K562 (cell line): Measurements from ENCODE around the gene NLRP6. TPM values are rescaled to one million over a fixed set of nuclear protein-coding genes. Genes with fewer than 3 reads are reported as not detected.

Experiments
- ATF1 ChIP-seq, 2 experiments: fragments of 450-650 bp in 1 of 2; IDR thresholded peaks; 2 replicates each; pipeline ENCODE4 v1.6.1; 2016; ENCODE audit warnings: missing compliant biosample characterization in 1 of 2, missing genetic modification characterization in 1 of 2
- BCOR ChIP-seq: fragments of 450-650 bp; IDR thresholded peaks from 2 replicates; pipeline ENCODE4 v1.6.1; 2016
- BHLHE40 ChIP-seq: IDR thresholded peaks from 2 replicates; pipeline ENCODE4 v1.6.1; 2011; ENCODE audit warnings: low read length, improper control_type of control experiment
- DACH1 ChIP-seq: fragments of 450-650 bp; IDR thresholded peaks from 2 replicates; pipeline ENCODE4 v1.6.1; 2018; ENCODE audit not compliant: partially characterized antibody
- EP300 ChIP-seq: IDR thresholded peaks from 2 replicates; pipeline ENCODE4 v1.6.1; 2012; ENCODE audit warnings: low read length, improper control_type of control experiment
- HMGN3 ChIP-seq: IDR thresholded peaks from 2 replicates; pipeline ENCODE4 v1.6.1; 2011; ENCODE audit warnings: borderline replicate concordance, low read depth, mild to moderate bottlenecking, mixed read lengths, low read length; ENCODE audit not compliant: insufficient read length; ENCODE audit errors: extremely low read depth
- MNT ChIP-seq, 2 experiments: fragments of 450-650 bp; conservative IDR thresholded peaks; 2 replicates each; pipeline ENCODE4 v1.6.1; 2017; ENCODE audit warnings: mild to moderate bottlenecking in 2 of 2, moderate library complexity in 2 of 2
- MYC ChIP-seq, 2 experiments: fragments of 250-450 bp in 1 of 2; sonication (Bioruptor Pico) in 1 of 2; IDR thresholded peaks; 2 replicates each; pipeline versions ENCODE4 v1.5.1 to v1.6.1; 2012 to 2021; ENCODE audit warnings: low read depth in 2 of 2, borderline replicate concordance in 1 of 2, improper control_type of control experiment in 1 of 2, low read length in 1 of 2, mild to moderate bottlenecking in 1 of 2, moderate library complexity in 1 of 2
- NR3C1 ChIP-seq: sonication (generic); formaldehyde crosslinking; IDR thresholded peaks from 2 replicates; pipeline ENCODE4 v1.8.1; 2022; ENCODE audit warnings: missing genetic modification reagents
- PHB ChIP-seq: fragments of 250-450 bp; sonication (Bioruptor Pico); IDR thresholded peaks from 2 replicates; pipeline ENCODE4 v1.5.0; 2021
- PML ChIP-seq: IDR thresholded peaks from 2 replicates; pipeline ENCODE4 v1.6.1; 2012; ENCODE audit warnings: low read length, inconsistent platforms
- POLR2G ChIP-seq: fragments of 200-400 bp; formaldehyde crosslinking; IDR thresholded peaks from 2 replicates; pipeline ENCODE4 v1.6.1; 2017; ENCODE audit warnings: low read depth, mild to moderate bottlenecking, antibody characterized with exemption, low read length, moderate library complexity
- ZBTB17 ChIP-seq: fragments of 450-650 bp; formaldehyde crosslinking; IDR thresholded peaks from 2 replicates; pipeline ENCODE4 v1.4.0; 2020; ENCODE audit warnings: mild to moderate bottlenecking
- ZBTB9 ChIP-seq: fragments of 450-650 bp; formaldehyde crosslinking; IDR thresholded peaks from 2 replicates; pipeline ENCODE4 v1.4.0; 2020; ENCODE audit warnings: mild to moderate bottlenecking, moderate library complexity
- ZFP36 ChIP-seq: fragments of 150-350 bp; IDR thresholded peaks from 2 replicates; pipeline ENCODE4 v1.6.1; 2018; ENCODE audit warnings: low read length, low read depth; ENCODE audit not compliant: partially characterized antibody
- ZNF140 ChIP-seq: fragments of 250-450 bp; sonication (Bioruptor Pico); IDR thresholded peaks from 2 replicates; pipeline ENCODE4 v1.8.0; 2021; ENCODE audit warnings: moderate library complexity, mild to moderate bottlenecking, inconsistent platforms
- ZNF232 ChIP-seq: sonication (generic); formaldehyde crosslinking; IDR thresholded peaks from 2 replicates; pipeline ENCODE4 v1.8.0; 2022; ENCODE audit warnings: mild to moderate bottlenecking, missing genetic modification reagents
- ZNF395 ChIP-seq: fragments of 200-800 bp; sonication (Bioruptor generic); IDR thresholded peaks from 2 replicates; pipeline ENCODE4 v1.6.1; 2017; ENCODE audit warnings: missing genetic modification characterization, missing compliant biosample characterization
- polyA plus RNA-seq, 8 experiments: library from polyadenylated mRNA; depleted of rRNA in 4 of 8; stranded (reverse) in 5 of 8; unstranded in 3 of 8; fragments of >200 nt; fragmentation: Nextera tagmentation in 2 of 8; fragmentation: Illumina TruSeq in 1 of 8; extraction: Ambion mirVana in 2 of 8; extraction: Trizol in 1 of 8; gene quantifications; 2 replicates each; pipeline versions ENCODE4 v1.2.1 to v1.2.3, GENCODE V29; 2011 to 2014; ENCODE audit warnings: inconsistent platforms in 1 of 8, missing spikeins in 1 of 8
- total RNA-seq, 7 experiments: library from RNA; depleted of rRNA in 6 of 7; stranded (reverse); fragments of >200 nt in 6 of 7; fragmentation: Illumina TruSeq in 2 of 7; extraction: Trizol in 2 of 7; gene quantifications; 2 replicates each; pipeline versions ENCODE4 v1.2.1 to v1.2.3, GENCODE V29; 2011 to 2021; ENCODE audit warnings: low replicate concordance in 1 of 7
- TF ChIP-seq, protein P1 (sequence below): fragments of 250-450 bp; sonication (Bioruptor Pico); IDR thresholded peaks from 2 replicates; pipeline ENCODE4 v1.5.0; 2020; ENCODE audit warnings: mild to moderate bottlenecking
- TF ChIP-seq, protein P2 (sequence below): IDR thresholded peaks from 2 replicates; pipeline ENCODE4 v1.6.1; 2014; ENCODE audit warnings: antibody characterized with exemption

The NLRP6 gene
- total and polyA plus RNA-seq, 9 of the 15 experiments (the other 6 are each of a cell fraction or from before 2014, with no cell fraction given) = 0.03 to 0.18 (median 0.15) TPM; not detected in 5

- TF ChIP-seq ZNF140 (CRISPR knock-in tag) (no peak), ATF1 (CRISPR knock-in tag; IDR thresholded peaks at IDR 0.05) (no peak), ATF1 (tag; IDR thresholded peaks at IDR 0.05) (peak; percentile 41), NR3C1 (CRISPR knock-in tag) (0 out of 2 replicates have a peak, but pooled peaks have one; percentile 27), ZNF395 (no peak), ZNF232 (CRISPR knock-in tag) (peak; percentile 64; the same call in 1 of the 2 replicates), PML (no peak), BHLHE40 (peak; percentile 43; the same call in 1 of the 2 replicates), MNT (conservative IDR thresholded peaks at IDR 0.05) (peak in 1 of 2 experiments; percentile 61; a peak in 2 of 4 replicates), ZFP36 (no peak), POLR2G (0 out of 2 replicates have a peak, but pooled peaks have one; percentile 52), MYC (IDR thresholded peaks at IDR 0.05; ENCODE audit: low read depth, low read length) (no peak; the same call in 1 of the 2 replicates), MYC (CRISPR knock-in tag; IDR thresholded peaks at IDR 0.05; ENCODE audit: borderline replicate concordance, low read depth) (peak; percentile 74), PHB (CRISPR knock-in tag) (0 out of 2 replicates have a peak, but pooled peaks have one; percentile 13), BCOR (0 out of 2 replicates have a peak, but pooled peaks have one; percentile 10), EP300 (no peak), DACH1 (no peak), ZBTB17 (CRISPR knock-in tag) (no peak), ZBTB9 (CRISPR knock-in tag) (peak; percentile 67; the same call in 1 of the 2 replicates), HMGN3 (peak; percentile 55)
- TF ChIP-seq, protein P1, sequence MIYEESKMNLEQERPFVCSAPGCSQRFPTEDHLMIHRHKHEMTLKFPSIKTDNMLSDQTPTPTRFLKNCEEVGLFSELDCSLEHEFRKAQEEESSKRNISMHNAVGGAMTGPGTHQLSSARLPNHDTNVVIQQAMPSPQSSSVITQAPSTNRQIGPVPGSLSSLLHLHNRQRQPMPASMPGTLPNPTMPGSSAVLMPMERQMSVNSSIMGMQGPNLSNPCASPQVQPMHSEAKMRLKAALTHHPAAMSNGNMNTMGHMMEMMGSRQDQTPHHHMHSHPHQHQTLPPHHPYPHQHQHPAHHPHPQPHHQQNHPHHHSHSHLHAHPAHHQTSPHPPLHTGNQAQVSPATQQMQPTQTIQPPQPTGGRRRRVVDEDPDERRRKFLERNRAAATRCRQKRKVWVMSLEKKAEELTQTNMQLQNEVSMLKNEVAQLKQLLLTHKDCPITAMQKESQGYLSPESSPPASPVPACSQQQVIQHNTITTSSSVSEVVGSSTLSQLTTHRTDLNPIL = no peak
- TF ChIP-seq, protein P2, sequence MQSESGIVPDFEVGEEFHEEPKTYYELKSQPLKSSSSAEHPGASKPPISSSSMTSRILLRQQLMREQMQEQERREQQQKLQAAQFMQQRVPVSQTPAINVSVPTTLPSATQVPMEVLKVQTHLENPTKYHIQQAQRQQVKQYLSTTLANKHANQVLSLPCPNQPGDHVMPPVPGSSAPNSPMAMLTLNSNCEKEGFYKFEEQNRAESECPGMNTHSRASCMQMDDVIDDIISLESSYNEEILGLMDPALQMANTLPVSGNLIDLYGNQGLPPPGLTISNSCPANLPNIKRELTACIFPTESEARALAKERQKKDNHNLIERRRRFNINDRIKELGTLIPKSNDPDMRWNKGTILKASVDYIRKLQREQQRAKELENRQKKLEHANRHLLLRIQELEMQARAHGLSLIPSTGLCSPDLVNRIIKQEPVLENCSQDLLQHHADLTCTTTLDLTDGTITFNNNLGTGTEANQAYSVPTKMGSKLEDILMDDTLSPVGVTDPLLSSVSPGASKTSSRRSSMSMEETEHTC = no peak
These were observed 9.7 kb downstream of the NLRP6 start (continued) for GRCh38 chr11:287821-288477.
